Liver (tissue), 9 donors: Measurements from ENCODE around the gene ZMYND11. TPM values are rescaled to one million over a fixed set of nuclear protein-coding genes. Genes with fewer than 3 reads are reported as not detected.
"Not testable (repeated sequence)": the region's sequence is repeated elsewhere in the genome, so short reads cannot be mapped to it uniquely, and the experiment has no call there.

Source experiments
- DNase-seq: peaks from one replicate; pipeline ENCODE4 v3.0.0-alpha.2; 2017; ENCODE audit warnings: low spot score
- H3K27ac ChIP-seq, 2 donors: one replicate each; pipeline ENCODE4 v1.7.0; 2013; ENCODE audit warnings: inconsistent platforms in 2 of 2, low read length in 2 of 2, control low read depth in 1 of 2, low read depth in 1 of 2, mild to moderate bottlenecking in 1 of 2
- H3K27me3 ChIP-seq, 4 donors: one replicate each; pipeline versions ENCODE4 v1.6.1 to v1.7.0; 2013; ENCODE audit warnings: low read length in 3 of 4, inconsistent platforms in 1 of 4, mild to moderate bottlenecking in 1 of 4, moderate library complexity in 1 of 4; ENCODE audit not compliant: control insufficient read depth in 4 of 4, insufficient read depth in 4 of 4
- H3K36me3 ChIP-seq, 4 donors: one replicate each; pipeline versions ENCODE4 v1.6.1 to v1.7.0; 2013; ENCODE audit warnings: low read length in 3 of 4, mild to moderate bottlenecking in 3 of 4, low read depth in 1 of 4, moderate library complexity in 1 of 4; ENCODE audit not compliant: control insufficient read depth in 4 of 4, insufficient read depth in 3 of 4
- H3K4me1 ChIP-seq, 4 donors: one replicate each; pipeline versions ENCODE4 v1.6.1 to v1.7.0; 2013; ENCODE audit warnings: low read length in 3 of 4, mild to moderate bottlenecking in 3 of 4, moderate library complexity in 1 of 4; ENCODE audit not compliant: control insufficient read depth in 4 of 4, insufficient read depth in 4 of 4
- H3K4me3 ChIP-seq, 3 donors: one replicate each; pipeline versions ENCODE4 v1.6.1 to v1.7.0; 2013; ENCODE audit warnings: low read length in 3 of 3, control low read depth in 1 of 3, low read depth in 1 of 3, mild to moderate bottlenecking in 1 of 3
- H3K9ac ChIP-seq, 2 donors: one replicate each; pipeline ENCODE4 v1.7.0; 2013; ENCODE audit warnings: low read length in 2 of 2, mild to moderate bottlenecking in 2 of 2, moderate library complexity in 2 of 2, control low read depth in 1 of 2, low read depth in 1 of 2
- H3K9me3 ChIP-seq, 4 donors: one replicate each; pipeline versions ENCODE4 v1.6.1 to v1.7.0; 2013; ENCODE audit warnings: low read length in 3 of 4; ENCODE audit not compliant: control insufficient read depth in 4 of 4
- CTCF ChIP-seq: fragments of 150-350 bp; IDR thresholded peaks from 2 replicates; pipeline ENCODE4 v1.5.1; 2017; ENCODE audit warnings: improper control_type of control experiment, low read depth, low read length; ENCODE audit not compliant: missing input control
- EGR1 ChIP-seq, 2 donors: IDR thresholded peaks; 2 replicates each; pipeline ENCODE4 v1.6.1; 2016 to 2018; ENCODE audit warnings: antibody characterized with exemption in 2 of 2, low read depth in 2 of 2
- FOXA1 ChIP-seq: IDR thresholded peaks from 2 replicates; pipeline ENCODE4 v1.6.1; 2016; ENCODE audit warnings: antibody characterized with exemption
- FOXA2 ChIP-seq: IDR thresholded peaks from 2 replicates; pipeline ENCODE4 v1.6.1; 2016; ENCODE audit warnings: antibody characterized with exemption
- GABPA ChIP-seq, 2 donors: IDR thresholded peaks in 1 of 2; conservative IDR thresholded peaks in 1 of 2; 2 replicates each; pipeline ENCODE4 v1.6.1; 2016; ENCODE audit warnings: antibody characterized with exemption in 2 of 2, mild to moderate bottlenecking in 1 of 2, moderate library complexity in 1 of 2
- HNF4A ChIP-seq, 2 donors: conservative IDR thresholded peaks; 2 replicates each; pipeline ENCODE4 v1.6.1; 2016; ENCODE audit warnings: antibody characterized with exemption in 2 of 2, mild to moderate bottlenecking in 2 of 2
- HNF4G ChIP-seq: IDR thresholded peaks from 2 replicates; pipeline ENCODE4 v1.6.1; 2016; ENCODE audit warnings: antibody characterized with exemption
- MAX ChIP-seq: IDR thresholded peaks from 2 replicates; pipeline ENCODE4 v1.6.1; 2016; ENCODE audit warnings: antibody characterized with exemption
- NR2F2 ChIP-seq: IDR thresholded peaks from 2 replicates; pipeline ENCODE4 v1.6.1; 2016; ENCODE audit warnings: antibody characterized with exemption
- RAD21 ChIP-seq, 2 donors: IDR thresholded peaks; 2 replicates each; pipeline ENCODE4 v1.6.1; 2016; ENCODE audit warnings: antibody characterized with exemption in 2 of 2, mild to moderate bottlenecking in 2 of 2
- RXRA ChIP-seq, 2 donors: IDR thresholded peaks; 2 replicates each; pipeline ENCODE4 v1.6.1; 2017 to 2018; ENCODE audit warnings: antibody characterized with exemption in 2 of 2, mild to moderate bottlenecking in 1 of 2
- TAF1 ChIP-seq: conservative IDR thresholded peaks from 2 replicates; pipeline ENCODE4 v1.6.1; 2016; ENCODE audit warnings: antibody characterized with exemption, mild to moderate bottlenecking
- YY1 ChIP-seq: IDR thresholded peaks from 2 replicates; pipeline ENCODE4 v1.6.1; 2016; ENCODE audit warnings: antibody characterized with exemption, mild to moderate bottlenecking
- ZBTB33 ChIP-seq: IDR thresholded peaks from 2 replicates; pipeline ENCODE4 v1.6.1; 2016; ENCODE audit warnings: antibody characterized with exemption
- WGBS: extraction: QIAGEN DNeasy Blood & Tissue Kit; methylation state at CpG from one replicate; pipeline ENCODE4 v1.1.7; 2013; 5-methylcytosine and 5-hydroxymethylcytosine counted together
- polyA plus RNA-seq, 2 donors: library from polyadenylated mRNA; stranded (reverse) in 1 of 2; unstranded in 1 of 2; fragments of 200-250 nt in 1 of 2; fragments of >200 nt in 1 of 2; fragmentation: Nextera tagmentation in 1 of 2; extraction: Ambion mirVana in 1 of 2; gene quantifications; one replicate each; pipeline versions ENCODE4 v1.2.1 to v1.2.3, GENCODE V29; 2013 to 2015
- total RNA-seq, 2 donors: library from RNA; depleted of rRNA; stranded (reverse); fragments of >200 nt; gene quantifications; one replicate each; pipeline ENCODE4 v1.2.3, GENCODE V29; 2014
- donor health status: healthy.
- donor health status: healthy.
- donor health status: healthy.
- donor health status: healthy.
- donor health status: healthy.

The ZMYND11 gene
- total and polyA plus RNA-seq, 4 donors = 13.2 to 34.3 (median 16.9) TPM

GRCh38 chr10:184174-184573, 48.9 kb downstream of the ZMYND11 start:
- Histone ChIP-seq H3K27me3 (no peaks in the 10 kb centered on the region), H3K4me3 (no peak overlapping the region), H3K36me3 (peaks cover 2 to 12% (median 10%) of the 10 kb centered on the region in 4 donors), H3K4me1 (no peaks in the 10 kb centered on the region), H3K9me3 (no peaks in the 10 kb centered on the region), H3K27ac (no peak overlapping the region), H3K9ac (no peak overlapping the region)
- TF ChIP-seq YY1 (no peak), TAF1 (no peak), RAD21 (IDR thresholded peaks at IDR 0.05) (no peak), EGR1 (IDR thresholded peaks at IDR 0.05; ENCODE audit: low read depth in 2 of 2) (no peak), CTCF (no peak), RXRA (IDR thresholded peaks at IDR 0.05) (no peak), GABPA (IDR thresholded peaks at IDR 0.05 in 1 of 2, conservative IDR thresholded peaks at IDR 0.05 in 1 of 2) (no peak), FOXA1 (no peak), FOXA2 (no peak), HNF4A (conservative IDR thresholded peaks at IDR 0.05) (no peak), HNF4G (no peak), ZBTB33 (no peak), MAX (no peak)
- DNase-seq = no peak
- 95% methylated on average over 1 of the region's 1 CpG for WGBS

- Histone ChIP-seq H3K9me3 (no peaks in the 10 kb centered on the region), H3K27me3 (no peaks in the 10 kb centered on the region), H3K36me3 (peaks cover 2 to 12% (median 10%) of the 10 kb centered on the region in 4 donors), H3K4me3 (no peak overlapping the region), H3K9ac (no peak overlapping the region), H3K4me1 (no peaks in the 10 kb centered on the region), H3K27ac (no peak overlapping the region)
- no peak for DNase-seq
- TF ChIP-seq NR2F2 = no peak
- TF ChIP-seq CTCF = no peak
- TF ChIP-seq RAD21 (IDR thresholded peaks at IDR 0.05) = no peak
- TF ChIP-seq HNF4G = no peak
- TF ChIP-seq EGR1 (IDR thresholded peaks at IDR 0.05; ENCODE audit: low read depth in 2 of 2) = no peak
- no peak for TF ChIP-seq YY1
- 95% methylated on average over 5 of the region's 5 CpGs for WGBS
Measured at GRCh38 chr10:184911-185310, 49.7 kb downstream of the ZMYND11 start.

- WGBS = 92% methylated on average over 7 of the region's 7 CpGs
- peaks cover 2 to 12% (median 10%) of the 10 kb centered on the region in 4 donors for H3K36me3 ChIP-seq
- not testable (repeated sequence) for H3K9me3 ChIP-seq
Measured at GRCh38 chr10:185571-185970, 50.3 kb downstream of the ZMYND11 start.

More at GRCh38 chr10:185571-185970, 50.3 kb downstream of the ZMYND11 start:
- not testable (repeated sequence) for H3K27ac ChIP-seq, H3K9ac ChIP-seq, H3K4me1 ChIP-seq, H3K27me3 ChIP-seq, DNase-seq, H3K4me3 ChIP-seq
